GM12891 (cell line): Measurements from ENCODE around the gene PUDP. TPM values are rescaled to one million over a fixed set of nuclear protein-coding genes. Genes with fewer than 3 reads are reported as not detected.
"Not testable (repeated sequence)": the region's sequence is repeated elsewhere in the genome, so short reads cannot be mapped to it uniquely, and the experiment has no call there.

Experiments
- DNase-seq: peaks from one replicate; pipeline ENCODE4 v3.0.0; 2011; ENCODE audit warnings: low spot score; ENCODE audit not compliant: insufficient read length
- FAIRE-seq: peaks from 2 replicates; lab custom pipeline; 2011; peaks lifted over from hg19 to GRCh38; lab: Jason Lieb, UNC
- PAX5 ChIP-seq: IDR thresholded peaks from 2 replicates; pipeline ENCODE4 v1.6.1; 2011; ENCODE audit warnings: low read length, moderate library complexity, mild to moderate bottlenecking; ENCODE audit not compliant: insufficient read depth, severe bottlenecking
- POLR2A ChIP-seq: IDR thresholded peaks from 2 replicates; pipeline ENCODE4 v1.6.1; 2011; ENCODE audit warnings: low read depth, low read length, control low read depth
- POLR2AphosphoS5 ChIP-seq: IDR thresholded peaks from 2 replicates; pipeline ENCODE4 v1.6.1; 2011; ENCODE audit warnings: low read depth, low read length, control low read depth
- POU2F2 ChIP-seq: IDR thresholded peaks from 2 replicates; pipeline ENCODE4 v1.6.1; 2011; ENCODE audit warnings: low read depth, mild to moderate bottlenecking, control low read depth, low read length, moderate library complexity
- SPI1 ChIP-seq: IDR thresholded peaks from 2 replicates; pipeline ENCODE4 v1.6.1; 2011; ENCODE audit warnings: low read depth, low read length, control low read depth
- TAF1 ChIP-seq: IDR thresholded peaks from 2 replicates; pipeline ENCODE4 v1.6.1; 2011; ENCODE audit warnings: low read depth, low read length, control low read depth
- polyA plus RNA-seq: library from polyadenylated mRNA; unstranded; fragments of >200 nt; gene quantifications from one replicate; pipeline ENCODE4 v1.2.1, GENCODE V29; 2012; ENCODE audit warnings: low read depth, missing spikeins, inconsistent platforms; ENCODE audit not compliant: missing spikeins

Gene PUDP
- 25.9 TPM for polyA plus RNA-seq

- TF ChIP-seq SPI1 (peak; percentile 30; the same call in 1 of the 2 replicates), POLR2AphosphoS5 (no peak), POU2F2 (0 out of 2 replicates have a peak, but pooled peaks have one; percentile 8), TAF1 (peak; percentile 75)
- DNase-seq = peak; percentile 61
- peak; percentile 99 for FAIRE-seq
Measured at GRCh38 chrX:7147978-7148854, at the start of gene PUDP. Gene PUDP (minus strand): TSS chrX:7148153. CDS start chrX:7148113, 40 bp downstream.

DNA sequence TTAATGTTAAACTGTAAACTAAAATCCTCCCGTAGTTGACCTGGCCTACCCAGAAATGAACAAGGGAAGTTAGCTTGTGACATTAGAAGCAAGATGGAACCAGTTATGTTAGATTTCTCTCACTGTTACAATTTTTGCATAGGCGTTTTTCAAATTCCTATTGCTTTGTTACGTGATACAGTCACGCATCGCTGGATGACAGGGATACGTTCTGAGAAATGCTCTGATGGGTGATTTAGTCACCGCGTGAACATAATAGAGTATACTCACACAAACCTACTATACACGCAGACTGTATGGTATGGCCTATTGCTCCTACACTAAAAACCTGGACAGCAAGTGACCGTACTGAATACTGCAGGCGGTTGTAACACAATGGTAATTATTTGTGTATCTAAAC lies 46.7 kb upstream of the PUDP start:
- DNase-seq = no peak
- TF ChIP-seq POLR2A (no peak), POLR2AphosphoS5 (no peak), POU2F2 (no peak), TAF1 (no peak), PAX5 (no peak), SPI1 (no peak)
- FAIRE-seq = no peak

DNA sequence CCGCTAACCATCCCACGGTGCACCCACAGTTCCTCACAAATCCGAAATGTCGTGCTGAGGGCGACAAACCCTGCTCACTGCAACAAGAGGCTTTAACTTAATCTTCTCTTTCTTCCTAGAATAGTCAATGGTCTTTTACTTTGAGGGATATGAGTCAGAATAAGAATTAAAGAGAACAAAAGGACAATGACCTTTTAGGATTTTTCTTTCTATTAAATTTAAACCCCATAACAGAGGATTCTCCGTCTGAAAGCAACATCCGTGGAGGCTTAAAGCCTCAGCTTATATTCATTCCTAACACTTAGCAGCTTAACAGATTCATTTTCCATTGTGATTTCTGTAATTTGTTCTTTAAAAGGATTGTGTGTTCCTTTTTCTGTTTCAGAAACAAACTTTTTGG lies 44.9 kb upstream of the PUDP start:
- FAIRE-seq = peak; percentile 23
- no peak for DNase-seq
- TF ChIP-seq SPI1 = no peak
- TF ChIP-seq PAX5 = no peak
- no peak for TF ChIP-seq TAF1
- no peak for TF ChIP-seq POLR2A
- no peak for TF ChIP-seq POU2F2
- no peak for TF ChIP-seq POLR2AphosphoS5

GRCh38 chrX:7191681-7192110 lies 43.7 kb upstream of the PUDP start:
- peak; percentile 76 for FAIRE-seq
- TF ChIP-seq PAX5 (no peak), POU2F2 (no peak), POLR2A (no peak), SPI1 (no peak), POLR2AphosphoS5 (no peak), TAF1 (no peak)
- no peak for DNase-seq

DNA sequence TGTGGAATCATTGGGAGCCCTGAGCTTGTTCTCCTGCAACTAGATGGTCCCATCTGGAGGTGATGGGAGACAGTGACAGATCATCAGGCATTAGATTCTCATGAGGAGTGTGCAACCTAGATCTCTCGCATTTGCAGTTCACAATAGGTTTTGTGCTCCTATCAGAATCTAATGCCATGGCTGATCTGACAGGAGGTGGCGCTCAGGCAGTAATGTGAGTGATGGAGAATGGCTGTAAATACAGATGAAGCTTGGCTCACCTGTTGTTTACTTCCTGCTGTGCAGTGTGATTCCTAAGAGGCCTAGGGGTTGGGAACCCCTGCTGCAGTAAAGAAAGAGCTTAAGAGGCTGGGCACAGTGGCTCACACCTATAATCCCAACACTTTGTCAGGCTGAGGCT lies 42.2 kb upstream of the PUDP start:
- no peak for TF ChIP-seq SPI1
- no peak for TF ChIP-seq PAX5
- TF ChIP-seq POU2F2 = no peak
- TF ChIP-seq TAF1 = no peak
- DNase-seq (no peak), FAIRE-seq (no peak)

DNA sequence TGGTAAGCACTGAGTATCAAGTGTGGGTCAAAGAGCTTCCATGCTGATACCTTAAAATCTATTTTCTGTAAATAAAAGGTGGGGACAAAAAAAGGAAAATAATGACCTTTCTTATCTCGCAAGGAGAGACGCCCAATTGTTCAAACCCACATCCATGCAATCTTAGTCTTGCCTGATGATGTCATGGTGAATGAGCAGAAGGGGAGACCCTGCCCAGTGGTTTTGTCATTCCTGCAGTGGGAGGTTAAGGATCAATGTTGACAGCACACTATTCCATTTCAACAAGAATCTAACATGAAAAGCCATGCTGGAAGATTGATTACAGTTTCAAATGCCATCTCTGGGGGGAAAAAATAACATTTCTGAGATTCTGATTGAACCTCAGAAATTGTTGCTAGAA lies 40.7 kb upstream of the PUDP start:
- FAIRE-seq = no peak
- DNase-seq = no peak
- no peak for TF ChIP-seq PAX5
- TF ChIP-seq TAF1 = no peak
- TF ChIP-seq POLR2AphosphoS5 = no peak
- TF ChIP-seq POU2F2 = no peak
- no peak for TF ChIP-seq POLR2A
- no peak for TF ChIP-seq SPI1

GRCh38 chrX:7184816-7185215 lies 36.9 kb upstream of the PUDP start:
- FAIRE-seq (peak; percentile 16), DNase-seq (no peak)
- TF ChIP-seq SPI1 = no peak
- no peak for TF ChIP-seq PAX5
- no peak for TF ChIP-seq TAF1
- no peak for TF ChIP-seq POLR2AphosphoS5
- no peak for TF ChIP-seq POU2F2
- TF ChIP-seq POLR2A = no peak

DNA sequence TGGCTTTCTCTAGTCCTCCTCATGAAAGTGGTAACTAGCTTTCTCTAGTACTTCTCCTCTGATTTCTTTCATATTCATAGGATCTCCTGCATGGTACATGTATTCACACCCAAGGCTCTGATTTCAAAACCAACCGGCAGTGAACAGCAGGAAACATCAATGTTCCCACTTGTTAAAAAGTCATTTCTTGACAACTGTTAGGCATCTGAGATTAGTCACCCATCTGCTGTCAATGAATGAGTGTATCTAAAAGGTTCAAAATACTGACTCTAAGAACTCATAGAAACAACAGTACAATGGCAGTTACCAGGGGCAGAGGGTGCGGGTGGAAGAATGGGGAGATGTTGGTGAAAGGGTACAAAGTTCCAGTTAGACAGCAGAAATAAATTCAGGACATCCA lies 31.5 kb upstream of the PUDP start:
- TF ChIP-seq TAF1 (no peak), SPI1 (no peak), POLR2AphosphoS5 (no peak), POLR2A (no peak), PAX5 (no peak), POU2F2 (no peak)
- DNase-seq = no peak
- no peak for FAIRE-seq

GRCh38 chrX:7178859-7179258 lies 30.9 kb upstream of the PUDP start:
- not testable (repeated sequence) for FAIRE-seq, DNase-seq

GRCh38 chrX:7170898-7171297 lies 22.9 kb upstream of the PUDP start:
- FAIRE-seq (no peak), DNase-seq (no peak)
- TF ChIP-seq POU2F2 (no peak), TAF1 (no peak), POLR2A (no peak), SPI1 (no peak), PAX5 (no peak), POLR2AphosphoS5 (no peak)
